Left lung (tissue), 10 donors: Measurements from ENCODE around the gene SLC5A5. TPM values are rescaled to one million over a fixed set of nuclear protein-coding genes. Genes with fewer than 3 reads are reported as not detected.

Experiments used
- ATAC-seq: fragments of 200-7000 bp; cut with Tn5 transposase; one replicate; pipeline ENCODE4 v1.9.1; 2020; ENCODE audit warnings: moderate library complexity
- DNase-seq, 4 donors: peaks; one replicate each; pipeline ENCODE4 v3.0.0-alpha.2; 2013 to 2020
- H3K27ac ChIP-seq, 2 donors: fragments of 200-600 bp; sonication (generic) in 1 of 2; one replicate each; pipeline versions ENCODE4 v1.5.0 to v1.8.0; 2020 to 2021
- H3K27me3 ChIP-seq, 2 donors: fragments of 200-600 bp; sonication (generic) in 1 of 2; one replicate each; pipeline versions ENCODE4 v1.5.0 to v1.8.0; 2020 to 2021
- H3K36me3 ChIP-seq, 2 donors: fragments of 200-600 bp; sonication (generic) in 1 of 2; one replicate each; pipeline versions ENCODE4 v1.5.0 to v1.8.0; 2020 to 2021
- H3K4me1 ChIP-seq, 2 donors: fragments of 200-600 bp; one replicate each; pipeline ENCODE4 v1.8.0; 2021
- H3K4me3 ChIP-seq, 2 donors: fragments of 200-600 bp; sonication (generic) in 1 of 2; one replicate each; pipeline versions ENCODE4 v1.5.0 to v1.8.0; 2020 to 2021; ENCODE audit warnings: mild to moderate bottlenecking in 1 of 2
- H3K9me3 ChIP-seq, 2 donors: fragments of 200-600 bp; sonication (generic) in 1 of 2; one replicate each; pipeline versions ENCODE4 v1.5.0 to v1.8.0; 2020 to 2021
- CTCF ChIP-seq, 2 donors: fragments of 200-600 bp; sonication (generic) in 1 of 2; IDR thresholded peaks; one replicate each; pipeline versions ENCODE4 v1.5.0 to v1.8.0; 2021; ENCODE audit warnings: antibody characterized with exemption in 2 of 2
- intact Hi-C, 2 donors: fragments of 100-400 bp; cut with DNase I; formaldehyde crosslinking; loops; one replicate each; pipeline versions ENCODE4 v1.11.2 to v1.14.2; 2022
- polyA plus RNA-seq, 6 donors: library from polyadenylated mRNA; unstranded; fragments of 120-200 nt; gene quantifications; one replicate each; pipeline ENCODE4 v1.2.1, GENCODE V29; 2013; ENCODE audit not compliant: insufficient read length in 6 of 6
- total RNA-seq, 2 donors: library from RNA; stranded (reverse); fragmentation: NEBNext Ultra II Directional; extraction: Animal tissue kit (Norgen Biotek cat#: 25700); gene quantifications; one replicate each; pipeline ENCODE4 v1.2.1, GENCODE V29; 2021
- donor health status: DM: no; HTN: yes; CAD: no.
- donor health status: DM: no; HTN: no; CAD: no.

SLC5A5 gene
- total and polyA plus RNA-seq, 8 donors, result 0.06 to 0.55 (median 0.09) TPM; not detected in 1

DNA sequence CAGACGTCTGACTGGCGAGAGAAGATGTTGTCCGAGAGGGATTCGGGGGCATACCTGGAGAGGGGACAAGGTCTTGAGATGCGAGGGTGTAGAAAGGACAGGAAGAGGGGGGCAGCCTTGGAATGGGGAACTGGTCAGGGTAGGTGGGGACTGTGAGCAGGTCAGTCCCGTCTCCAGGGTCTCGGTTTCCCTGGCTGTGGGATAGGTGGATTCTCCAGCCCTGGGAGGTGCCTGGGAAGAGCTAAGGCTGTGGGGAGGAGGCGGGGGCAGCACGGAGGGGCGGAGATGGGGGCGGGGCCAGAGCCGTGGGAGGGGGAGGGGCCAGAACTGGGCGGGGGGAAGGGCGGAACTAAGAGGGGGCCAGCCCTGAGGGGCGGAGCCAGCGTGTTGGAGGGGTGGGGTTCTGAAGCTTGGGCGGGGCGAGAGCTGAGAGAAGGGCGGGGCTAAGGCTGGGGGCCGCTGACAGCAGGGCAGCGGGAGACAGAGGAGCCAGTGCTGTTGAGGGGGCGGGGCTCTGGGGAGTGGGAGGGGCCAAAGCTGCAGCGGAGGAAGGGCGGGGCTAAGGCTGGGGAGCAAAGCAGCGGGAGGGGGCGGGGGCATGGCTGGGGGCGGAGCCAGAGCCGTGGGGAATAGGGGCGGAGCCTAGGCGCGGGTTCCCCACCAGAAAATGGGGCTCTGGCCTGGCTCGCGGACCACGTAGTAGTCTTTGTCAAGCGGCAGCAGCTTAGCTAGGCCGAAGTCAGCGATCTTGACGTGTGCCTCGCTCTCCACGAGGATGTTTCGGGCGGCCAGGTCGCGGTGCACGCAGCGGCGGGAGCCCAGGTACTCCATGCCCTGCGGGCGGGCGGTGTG is 41.0 kb upstream of the SLC5A5 start:
- Histone ChIP-seq H3K27ac (no peak overlapping the region), H3K36me3 (peaks cover 0 to 80% of the 10 kb centered on the region in 2 donors), H3K4me1 (peaks cover 0 to 11% of the 10 kb centered on the region in 2 donors), H3K9me3 (no peaks in the 10 kb centered on the region), H3K27me3 (peaks cover 0 to 36% of the 10 kb centered on the region in 2 donors), H3K4me3 (no peak overlapping the region)
- intact Hi-C loops, result no loop called here
- peak; percentile 89 for ATAC-seq
- peak in 3 of 4 donors; percentile 8 to 81 (median 71) for DNase-seq
- no peak for TF ChIP-seq CTCF (IDR thresholded peaks at IDR 0.05)

DNA sequence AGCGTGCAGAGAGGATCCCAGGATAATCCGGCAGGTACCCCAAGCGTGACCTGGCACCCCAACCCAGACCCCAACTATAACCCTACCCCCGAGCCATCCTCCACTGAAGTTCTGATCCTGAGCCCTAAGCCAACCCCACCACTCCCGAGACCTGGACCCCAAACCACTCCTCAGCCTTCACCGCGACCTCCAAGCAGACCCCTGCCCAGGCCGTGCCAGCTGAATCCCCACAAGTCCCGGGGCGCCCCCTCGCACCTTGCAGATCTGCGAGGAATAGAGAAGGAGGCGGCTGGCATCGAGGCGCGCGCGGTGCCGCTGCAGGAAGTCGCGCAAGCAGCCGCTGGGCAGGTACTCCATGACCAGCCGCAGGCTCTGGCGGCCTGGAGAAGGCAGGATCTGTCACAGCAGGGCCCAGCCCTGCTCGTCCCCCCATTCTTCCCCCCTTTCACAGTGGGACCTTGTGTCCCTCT is 40.3 kb upstream of the SLC5A5 start:
- H3K4me3 ChIP-seq, result no peak overlapping the region
- no peak for DNase-seq
- peak; percentile 10 for ATAC-seq
- peaks cover 0 to 36% of the 10 kb centered on the region in 2 donors for H3K27me3 ChIP-seq
- TF ChIP-seq CTCF (IDR thresholded peaks at IDR 0.05), result no peak
- H3K4me1 ChIP-seq, result peaks cover 0 to 11% of the 10 kb centered on the region in 2 donors
- intact Hi-C loops, result no loop called here
- peaks cover 0 to 80% of the 10 kb centered on the region in 2 donors for H3K36me3 ChIP-seq
- H3K9me3 ChIP-seq, result no peaks in the 10 kb centered on the region
- H3K27ac ChIP-seq, result no peak overlapping the region

DNA sequence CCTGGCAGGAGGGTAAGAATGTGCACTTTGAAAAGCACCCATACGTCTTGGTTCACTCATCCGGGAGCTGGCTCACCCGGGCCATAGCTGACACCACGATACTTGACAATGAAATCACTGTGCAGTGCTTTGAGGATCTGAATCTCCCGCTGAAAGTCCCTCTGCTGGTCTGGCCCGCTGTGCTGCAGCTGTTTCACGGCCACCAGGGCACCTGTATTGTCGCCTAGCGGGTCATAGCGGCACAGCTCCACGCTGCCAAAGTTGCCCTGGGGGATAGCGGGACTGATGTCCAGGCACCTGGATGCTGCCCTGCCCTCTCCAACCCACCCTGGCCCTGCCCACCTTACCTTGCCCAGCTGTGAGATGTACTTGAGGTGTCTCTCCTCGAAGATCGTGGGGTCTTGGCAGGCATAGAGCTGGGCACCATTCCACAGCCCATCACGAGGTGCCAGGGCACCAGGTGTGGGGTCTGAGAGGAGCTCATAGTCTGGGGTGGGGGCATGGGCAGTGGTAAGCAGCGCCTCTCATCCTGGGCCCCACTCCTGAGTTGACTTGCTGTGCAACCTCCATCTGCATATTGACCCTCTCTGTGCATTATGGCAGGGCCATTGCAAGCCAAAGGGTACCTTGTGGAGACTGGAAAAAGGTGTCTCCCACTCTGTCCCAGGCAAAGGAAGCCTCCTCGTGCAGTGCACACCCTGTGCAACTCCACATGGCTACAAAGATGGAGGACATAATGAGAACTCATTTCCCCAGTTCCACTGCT is 39.1 kb upstream of the SLC5A5 start:
- no peak overlapping the region for H3K4me3 ChIP-seq
- no peak for TF ChIP-seq CTCF (IDR thresholded peaks at IDR 0.05)
- intact Hi-C loops, result no loop called here
- DNase-seq (no peak), ATAC-seq (no peak)
- no peaks in the 10 kb centered on the region for H3K9me3 ChIP-seq
- peaks cover 0 to 7% of the 10 kb centered on the region in 2 donors for H3K4me1 ChIP-seq
- H3K36me3 ChIP-seq, result peaks cover 0 to 85% of the 10 kb centered on the region in 2 donors
- H3K27me3 ChIP-seq, result peaks cover 0 to 36% of the 10 kb centered on the region in 2 donors
- H3K27ac ChIP-seq, result no peak overlapping the region

DNA sequence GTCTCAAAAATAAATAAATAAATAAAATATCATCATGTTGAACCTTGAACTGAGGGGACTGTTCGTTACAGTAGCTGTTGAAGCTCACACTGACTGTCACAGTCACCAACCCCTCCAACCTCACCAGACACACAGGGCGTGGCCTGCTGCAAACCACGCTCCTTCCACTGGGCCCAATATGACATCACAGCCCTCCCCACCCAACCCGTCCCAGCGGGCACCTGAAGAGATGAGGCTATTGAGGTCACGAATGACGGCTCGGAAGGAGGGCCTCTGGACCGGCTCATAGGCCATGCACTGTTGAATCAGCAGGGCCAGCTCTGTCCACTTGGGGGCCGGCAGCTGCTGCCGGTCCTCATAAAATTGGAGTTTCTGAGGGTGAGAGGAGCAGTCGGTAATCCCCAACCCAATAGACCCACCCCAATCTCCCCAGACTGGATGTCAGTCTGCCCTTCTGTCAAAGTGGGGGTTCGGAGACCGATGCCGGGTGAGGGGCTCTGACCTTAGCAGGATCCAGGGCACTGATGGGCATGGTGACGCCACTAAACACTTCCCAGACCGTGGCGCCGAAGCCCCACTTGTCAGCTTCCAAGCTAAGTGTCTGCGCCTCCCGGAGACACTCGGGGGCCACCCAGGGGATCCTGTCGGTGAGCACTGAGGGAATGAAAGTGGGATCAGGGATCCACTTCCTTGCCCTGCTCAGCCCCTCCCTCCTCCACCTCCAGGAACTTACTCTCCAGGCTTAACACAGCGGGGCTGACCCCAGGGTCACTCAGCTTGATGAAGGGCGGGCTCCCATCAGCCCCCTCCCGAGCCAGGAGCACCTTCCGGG is 37.2 kb upstream of the SLC5A5 start:
- H3K27ac ChIP-seq, result no peak overlapping the region
- TF ChIP-seq CTCF (IDR thresholded peaks at IDR 0.05), result no peak
- H3K4me1 ChIP-seq, result no peaks in the 10 kb centered on the region
- H3K4me3 ChIP-seq, result no peak overlapping the region
- H3K36me3 ChIP-seq, result peaks cover 0 to 98% of the 10 kb centered on the region in 2 donors
- DNase-seq, result no peak
- peaks cover 0 to 36% of the 10 kb centered on the region in 2 donors for H3K27me3 ChIP-seq
- H3K9me3 ChIP-seq, result no peaks in the 10 kb centered on the region
- intact Hi-C loops, result no loop called here
- ATAC-seq, result no peak
